ENCODE data around the gene CAPRIN2. TPM values are rescaled to one million over a fixed set of nuclear protein-coding genes. Genes with fewer than 3 reads are reported as not detected.

The CAPRIN2 gene
- total and polyA plus RNA-seq, 2 experiments from 2014 or later: 26.0 to 38.4 TPM

- TF ChIP-seq CTCF (IDR thresholded peaks at IDR 0.05; ENCODE audit: low read depth, low read length): no peak
- no peaks in the 10 kb centered on the region for H3K9me3 ChIP-seq (ENCODE audit: low read depth)
- no peaks in the 10 kb centered on the region for H3K27me3 ChIP-seq
- H3K4me3 ChIP-seq: no peak overlapping the region
- no peaks in the 10 kb centered on the region for H3K36me3 ChIP-seq
- DNase-seq (ENCODE audit: low read depth in 1 of 2, low spot score in 1 of 2): no peak
- H3K4me1 ChIP-seq (ENCODE audit: low read depth): no peaks in the 10 kb centered on the region
- no peak overlapping the region for H3K27ac ChIP-seq
These were observed 30.9 kb upstream of the CAPRIN2 start for GRCh38 chr12:30785630-30786029.

GRCh38 chr12:30784508-30784907, 29.8 kb upstream of the CAPRIN2 start:
- Histone ChIP-seq H3K27ac (no peak overlapping the region), H3K4me1 (ENCODE audit: low read depth) (no peaks in the 10 kb centered on the region)
- DNase-seq (ENCODE audit: low read depth in 1 of 2, low spot score in 1 of 2): no peak

GRCh38 chr12:30783946-30784345, 29.2 kb upstream of the CAPRIN2 start:
- Histone ChIP-seq H3K27me3 (no peaks in the 10 kb centered on the region), H3K9me3 (ENCODE audit: low read depth) (no peaks in the 10 kb centered on the region), H3K4me1 (ENCODE audit: low read depth) (no peaks in the 10 kb centered on the region), H3K4me3 (no peak overlapping the region), H3K27ac (no peak overlapping the region), H3K36me3 (no peaks in the 10 kb centered on the region)
- TF ChIP-seq CTCF (IDR thresholded peaks at IDR 0.05; ENCODE audit: low read depth, low read length): no peak
- no peak for DNase-seq (ENCODE audit: low read depth in 1 of 2, low spot score in 1 of 2)

More at GRCh38 chr12:30784508-30784907, 29.8 kb upstream of the CAPRIN2 start:
- no peaks in the 10 kb centered on the region for H3K9me3 ChIP-seq (ENCODE audit: low read depth)
- H3K4me3 ChIP-seq: no peak overlapping the region
- H3K27me3 ChIP-seq: no peaks in the 10 kb centered on the region
- no peak for TF ChIP-seq CTCF (IDR thresholded peaks at IDR 0.05; ENCODE audit: low read depth, low read length)
- H3K36me3 ChIP-seq: no peaks in the 10 kb centered on the region

- no peaks in the 10 kb centered on the region for H3K4me1 ChIP-seq (ENCODE audit: low read depth)
- H3K4me3 ChIP-seq: no peak overlapping the region
- no peaks in the 10 kb centered on the region for H3K36me3 ChIP-seq
- no peak for DNase-seq (ENCODE audit: low read depth in 1 of 2, low spot score in 1 of 2)
- H3K27ac ChIP-seq: no peak overlapping the region
- no peaks in the 10 kb centered on the region for H3K9me3 ChIP-seq (ENCODE audit: low read depth)
- TF ChIP-seq CTCF (IDR thresholded peaks at IDR 0.05; ENCODE audit: low read depth, low read length): no peak
- H3K27me3 ChIP-seq: no peaks in the 10 kb centered on the region
These were observed 27.8 kb upstream of the CAPRIN2 start for GRCh38 chr12:30782316-30783173.

- no peak overlapping the region for H3K4me3 ChIP-seq
- TF ChIP-seq CTCF (IDR thresholded peaks at IDR 0.05; ENCODE audit: low read depth, low read length): no peak
These were observed 24.8 kb upstream of the CAPRIN2 start for GRCh38 chr12:30779578-30779977.

More at GRCh38 chr12:30779578-30779977, 24.8 kb upstream of the CAPRIN2 start:
- no peak overlapping the region for H3K27ac ChIP-seq
- H3K9me3 ChIP-seq (ENCODE audit: low read depth): no peaks in the 10 kb centered on the region
- H3K27me3 ChIP-seq: no peaks in the 10 kb centered on the region
- H3K4me1 ChIP-seq (ENCODE audit: low read depth): no peaks in the 10 kb centered on the region
- no peak for DNase-seq (ENCODE audit: low read depth in 1 of 2, low spot score in 1 of 2)
- H3K36me3 ChIP-seq: no peaks in the 10 kb centered on the region

Measured in cardiac muscle cell (in vitro differentiated cells and primary cell).